ENCODE data around the gene TECPR2.
"Not testable (repeated sequence)": the region's sequence is repeated elsewhere in the genome, so short reads cannot be mapped to it uniquely, and the experiment has no call there.

Gene TECPR2

DNA sequence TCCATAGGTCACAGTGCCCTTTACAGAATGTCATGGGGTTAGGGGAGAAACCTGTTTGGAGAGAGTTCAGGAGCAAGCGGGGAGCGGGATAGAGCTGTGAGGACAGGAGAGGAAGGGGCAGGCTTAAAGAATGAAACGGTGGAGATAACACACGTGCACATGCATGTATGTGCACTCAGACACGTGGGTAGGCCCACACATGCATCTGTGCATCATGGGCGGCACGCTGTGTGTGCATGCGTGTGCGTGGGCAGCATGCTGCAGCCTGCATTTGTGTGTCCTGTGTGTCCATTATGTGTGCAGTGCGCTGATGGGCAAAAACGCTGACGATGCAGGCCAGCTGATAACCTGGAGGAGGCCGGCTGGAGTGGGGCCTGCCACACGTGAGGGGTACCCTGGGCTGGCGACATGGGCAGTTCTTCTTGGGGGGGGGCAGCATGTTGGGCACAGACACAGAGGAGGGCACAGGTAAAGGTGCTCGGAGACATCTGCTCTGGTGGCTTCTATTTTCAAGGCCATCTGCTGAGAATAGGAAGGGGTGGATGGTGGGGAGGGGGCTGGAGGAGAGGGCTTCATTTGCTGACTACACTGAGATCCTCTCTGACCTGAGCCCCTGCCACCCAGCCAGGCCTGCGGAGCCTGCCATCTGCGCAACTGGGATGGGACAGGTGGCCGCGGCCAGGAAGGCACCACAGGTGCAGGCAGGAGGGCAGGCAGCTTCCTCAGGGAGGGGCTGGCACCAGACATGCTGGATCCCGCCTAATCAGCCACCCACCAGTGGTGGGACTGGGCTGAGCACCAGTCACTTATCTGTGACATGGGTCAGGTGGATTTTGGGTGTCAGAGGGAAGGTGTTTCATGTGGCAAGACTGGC lies 151.4 kb downstream of the TECPR2 start:
- DNase-seq = no peak

DNA sequence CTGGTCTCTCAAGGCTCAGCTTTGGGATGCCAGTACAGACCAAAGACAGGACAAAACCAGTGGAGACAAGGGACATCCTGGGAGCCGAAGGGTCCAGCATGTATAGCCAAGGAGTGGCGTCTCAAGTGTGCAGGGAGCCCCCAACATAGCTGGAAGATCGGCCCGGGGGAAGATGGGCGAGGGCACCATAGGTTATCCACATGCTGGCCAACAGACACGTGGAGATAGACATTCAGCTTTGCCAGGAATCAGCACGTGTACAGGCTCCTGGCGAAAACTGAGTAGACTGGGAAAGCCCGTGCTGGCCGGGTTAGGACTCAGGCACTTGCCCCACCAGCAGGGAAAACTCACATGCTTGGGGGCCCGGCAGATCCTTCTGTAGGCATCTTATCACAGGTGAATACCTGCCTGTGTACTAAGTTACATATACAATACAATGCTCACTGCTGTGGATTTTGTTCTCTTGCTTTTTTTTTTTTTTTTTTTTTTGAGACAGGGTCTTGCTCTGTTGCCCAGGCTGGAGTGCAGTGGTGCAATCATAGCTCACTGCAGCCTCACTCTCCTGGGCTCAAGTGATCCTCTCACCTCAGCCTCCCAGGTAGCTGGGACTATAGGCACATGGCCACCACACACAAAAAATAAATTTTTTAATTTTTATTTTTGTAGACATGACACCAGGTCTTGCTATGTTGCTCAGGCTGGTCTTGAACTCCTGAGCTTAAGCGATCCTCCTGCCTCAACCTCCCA lies 152.4 kb downstream of the TECPR2 start:
- DNase-seq = no peak

DNA sequence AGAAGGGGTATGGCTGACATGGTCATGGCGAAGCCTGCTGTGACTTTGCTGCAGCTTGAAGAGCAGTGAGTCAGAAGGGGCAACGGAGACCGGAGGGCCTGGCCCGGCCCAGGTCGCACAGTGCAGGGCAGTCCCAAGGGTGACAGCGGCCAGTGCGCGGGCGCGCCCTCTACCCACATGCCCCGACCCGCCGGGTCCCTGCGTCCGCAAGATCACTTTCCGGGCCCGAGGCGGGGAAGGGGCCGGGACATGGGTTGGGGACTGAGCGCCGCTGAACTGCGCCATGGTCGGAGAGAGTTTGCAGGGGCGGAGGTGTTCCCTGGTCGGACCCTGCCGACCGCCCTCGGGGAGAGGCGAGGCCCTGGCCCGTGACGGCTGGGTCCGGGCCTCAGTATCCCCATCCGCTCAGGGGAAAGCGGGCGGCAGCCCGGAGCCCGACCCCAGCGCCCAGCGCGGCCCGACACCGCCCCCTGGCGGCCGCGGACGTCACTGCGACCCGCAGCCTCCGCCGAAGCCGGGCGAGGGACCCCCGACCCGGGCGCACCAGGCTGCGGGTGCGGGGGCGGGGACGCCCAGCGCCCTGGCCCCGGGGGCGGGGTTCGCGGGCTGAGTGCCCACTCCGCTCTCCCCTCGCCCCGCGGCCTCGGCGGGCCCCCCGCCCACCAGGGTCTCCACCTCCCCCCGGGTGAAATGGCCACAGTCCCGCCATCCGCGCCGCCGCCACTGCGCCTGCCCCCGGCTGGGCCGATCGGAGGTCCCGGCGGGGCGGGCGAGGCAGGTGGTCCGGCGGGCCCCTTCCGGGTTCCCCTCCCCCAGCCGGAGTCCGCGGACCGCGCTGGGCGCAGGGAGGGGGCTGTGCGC lies 154.0 kb downstream of the TECPR2 start:
- DNase-seq = no peak

DNA sequence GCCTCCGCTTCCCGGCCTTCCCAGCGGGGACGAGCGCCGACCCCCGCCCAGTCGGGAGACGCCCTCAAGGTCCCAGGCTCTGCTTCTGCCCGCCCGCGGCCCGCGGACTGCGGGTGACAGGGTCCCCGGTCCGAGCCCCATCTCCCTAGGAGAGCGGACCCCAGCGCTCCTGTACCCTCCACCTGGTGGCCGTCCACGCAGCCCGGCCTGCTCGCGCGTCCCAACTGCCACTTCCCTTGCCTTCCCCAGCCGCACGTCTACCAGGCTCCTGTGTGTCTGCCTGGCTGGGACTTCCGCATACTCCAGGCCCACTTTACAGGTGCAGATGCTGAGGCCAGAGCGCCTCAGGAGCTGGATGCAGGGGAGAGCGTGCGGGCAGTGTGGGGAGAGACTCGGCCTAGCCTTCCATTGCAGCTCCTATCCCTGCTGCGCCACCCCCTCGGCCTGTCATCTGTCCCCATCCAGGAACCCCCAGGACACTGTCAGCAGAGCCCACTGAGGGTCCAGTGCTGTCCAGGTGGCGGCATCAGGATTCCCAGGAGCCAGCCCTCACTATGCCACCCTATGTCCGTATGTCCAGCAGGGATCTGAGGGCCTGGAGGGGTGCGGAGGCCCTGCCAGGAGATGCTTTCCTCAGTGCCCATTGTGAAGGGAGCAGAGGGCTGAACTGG lies 154.8 kb downstream of the TECPR2 start:
- no peak for DNase-seq

DNA sequence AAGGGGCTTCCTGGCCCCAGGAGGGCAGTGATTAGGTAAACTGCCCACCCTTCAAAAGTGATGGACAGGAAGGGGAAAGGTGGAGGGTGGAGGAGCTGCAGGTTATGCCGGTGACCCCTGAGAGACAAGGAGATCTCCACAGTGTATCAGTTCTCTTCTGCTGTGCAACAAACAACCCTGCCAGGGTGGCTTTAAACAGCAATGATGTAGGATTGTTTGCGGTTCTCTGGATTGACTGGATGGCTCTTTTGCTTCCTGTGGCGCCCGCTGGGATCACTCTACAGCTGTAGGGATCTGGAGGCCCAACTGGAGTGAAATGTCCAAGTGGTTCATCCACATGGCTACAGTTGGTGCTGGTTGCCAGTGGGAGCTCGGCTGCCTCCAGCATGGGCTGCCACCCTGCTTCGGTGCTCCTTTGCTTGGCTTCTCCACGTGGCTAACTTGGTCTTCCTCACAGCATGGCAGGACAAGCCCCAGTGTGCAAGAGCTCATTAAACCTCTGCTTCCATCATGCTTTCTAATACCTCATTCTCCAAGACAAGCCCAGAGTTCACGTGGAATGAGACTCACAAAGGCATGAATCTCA lies 155.4 kb downstream of the TECPR2 start:
- no peak for DNase-seq

DNA sequence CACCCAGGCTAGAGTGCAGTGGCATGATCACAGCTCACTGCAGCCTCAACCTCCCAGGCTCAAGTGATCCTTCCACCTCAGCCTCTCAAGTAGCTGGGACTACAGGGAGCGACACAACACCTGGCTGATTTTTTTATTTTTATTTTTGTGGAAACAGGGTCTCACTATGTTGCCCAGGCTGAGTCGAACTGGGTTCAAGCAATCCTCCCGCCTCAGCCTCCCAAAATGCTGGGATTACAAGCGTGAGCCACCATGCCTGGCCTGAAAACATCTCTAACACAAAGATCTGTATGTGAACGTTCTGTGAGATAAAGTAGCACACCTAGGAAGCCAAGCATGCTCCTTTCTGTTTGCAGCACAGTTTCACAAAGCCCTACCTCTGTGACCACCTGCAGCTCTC lies 157.0 kb downstream of the TECPR2 start:
- not testable (repeated sequence) for DNase-seq

DNA sequence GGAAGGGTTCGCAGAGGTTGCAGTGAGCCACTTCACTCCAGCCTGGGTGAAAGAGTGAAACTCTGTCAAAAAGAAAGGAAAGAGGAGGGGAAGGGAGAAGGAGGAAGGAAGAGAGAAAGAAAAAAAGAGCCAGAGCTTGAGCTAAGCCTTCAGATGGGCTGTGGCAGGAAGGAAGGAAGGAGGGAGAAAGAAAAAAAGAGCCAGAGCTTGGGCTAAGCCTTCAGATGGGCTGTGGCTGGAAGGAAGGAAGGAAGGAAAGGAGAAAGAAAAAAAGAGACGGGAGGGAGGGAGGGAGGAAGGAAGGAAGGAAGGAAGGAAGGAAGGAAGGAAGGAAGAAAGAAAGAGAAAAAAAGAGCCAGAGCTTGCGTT lies 160.4 kb downstream of the TECPR2 start:
- no peak for DNase-seq

DNA sequence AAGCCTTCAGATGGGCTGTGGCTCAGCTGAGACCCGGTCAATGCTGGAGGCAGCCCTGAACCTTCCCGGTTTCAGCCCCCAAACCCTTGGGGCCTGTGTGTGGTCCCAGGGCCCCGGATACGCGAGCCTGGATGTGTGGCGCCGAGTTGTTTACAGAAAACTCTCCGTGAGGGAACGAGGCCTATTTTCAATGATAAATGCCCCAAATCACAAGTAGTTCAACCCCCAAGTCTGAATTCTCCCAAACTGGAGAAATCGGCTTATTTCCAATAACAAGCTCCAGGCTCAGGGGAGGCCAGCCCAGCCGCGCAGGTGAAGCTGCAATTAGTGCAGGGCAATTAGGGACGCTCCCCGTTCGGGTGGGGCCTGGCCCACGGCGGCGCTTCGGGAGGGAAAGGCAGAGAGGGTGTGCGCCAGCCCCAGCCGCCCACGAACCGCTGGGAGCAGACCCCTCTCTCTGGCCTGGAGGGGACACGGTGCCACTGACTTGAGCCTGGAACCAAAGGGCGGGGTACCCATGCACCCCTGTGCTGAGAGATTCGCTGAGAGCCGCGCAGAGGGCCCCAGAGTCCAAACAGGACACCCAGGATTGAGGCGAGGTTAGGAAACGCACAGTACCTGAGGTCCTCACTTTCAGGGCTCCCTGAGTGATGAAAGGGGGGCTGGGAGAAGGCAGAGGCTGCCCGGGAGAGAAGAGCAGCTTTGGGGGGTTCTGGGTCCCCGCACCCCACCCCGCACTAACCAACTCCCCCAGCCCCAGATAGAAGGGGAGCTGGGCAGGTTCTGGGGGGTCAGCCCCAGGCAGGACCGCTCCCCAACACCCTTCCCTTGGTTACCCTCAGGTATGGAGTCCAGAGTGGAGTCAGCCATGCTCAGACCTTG lies 161.1 kb downstream of the TECPR2 start:
- DNase-seq = no peak

DNA sequence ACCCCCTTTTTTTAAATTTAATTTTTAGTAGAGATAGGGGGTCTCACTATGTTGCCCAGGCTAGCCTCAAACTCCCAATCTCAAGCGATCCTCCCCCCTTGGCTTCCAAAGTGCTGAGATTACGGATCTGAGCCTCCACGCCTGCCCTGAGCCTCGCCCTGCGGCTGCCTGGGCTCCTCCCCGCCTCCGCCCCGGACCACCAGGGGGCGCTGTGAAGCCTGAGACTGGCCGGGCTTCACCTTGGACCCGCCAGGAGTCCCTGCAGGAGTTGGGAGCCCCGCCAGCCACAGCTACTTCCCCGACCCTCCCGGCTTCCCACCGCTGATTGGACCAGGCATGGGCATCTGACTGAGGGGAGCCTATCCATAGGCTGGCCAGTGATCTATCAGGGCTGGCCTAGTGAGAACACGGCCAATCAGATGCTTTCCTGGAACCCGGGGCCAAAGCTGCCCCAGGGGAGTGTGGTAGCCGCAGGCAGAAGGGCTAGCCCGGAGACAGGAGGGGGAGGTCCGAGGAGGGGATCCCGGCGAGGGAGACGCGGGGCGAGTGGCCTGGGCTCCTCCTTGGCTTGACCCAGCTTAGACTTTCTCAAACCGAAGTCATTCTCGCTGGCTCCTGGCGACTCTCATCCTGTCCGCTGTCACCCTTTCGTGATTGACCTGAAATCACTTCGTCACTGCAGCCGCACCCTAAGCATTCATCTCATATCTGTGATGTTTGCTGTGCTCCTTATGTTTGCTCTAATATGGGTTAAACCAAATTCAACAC lies 161.9 kb downstream of the TECPR2 start:
- peak; percentile 94 for DNase-seq

DNA sequence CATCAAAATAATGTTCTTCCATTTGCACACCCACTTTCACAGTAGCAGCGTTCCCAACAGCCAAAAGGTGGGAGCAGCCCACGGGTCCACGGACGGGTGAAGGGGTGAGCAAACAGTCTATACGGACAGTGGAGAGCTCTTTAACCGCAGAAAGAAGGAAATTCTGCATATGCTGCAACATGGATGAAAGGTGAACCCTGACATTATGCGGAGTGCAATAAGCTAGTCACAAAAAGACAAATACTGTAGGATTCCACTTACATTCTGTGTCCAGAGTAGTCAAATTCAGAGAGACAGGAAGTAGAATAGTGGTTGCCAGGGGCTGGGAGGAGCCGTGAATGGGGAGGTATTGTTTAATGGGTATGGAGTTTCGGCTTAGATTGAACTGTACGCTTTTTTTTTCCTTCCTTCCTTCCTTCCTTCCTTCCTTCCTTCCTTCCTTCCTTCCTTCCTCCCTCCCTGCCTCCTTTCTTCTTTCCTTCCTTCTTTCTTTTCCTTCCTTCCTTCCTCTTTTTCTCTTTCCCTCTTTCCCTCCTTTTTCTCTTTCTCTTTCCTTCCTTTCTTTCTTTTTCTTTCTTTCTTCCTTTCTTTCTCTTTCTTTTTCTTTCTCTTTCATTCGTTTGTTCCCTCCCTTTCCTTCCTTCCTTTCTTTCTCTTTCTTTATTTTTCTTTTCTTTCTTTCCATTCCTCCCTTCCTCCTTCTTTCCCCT lies 162.6 kb downstream of the TECPR2 start:
- no peak for DNase-seq

DNA sequence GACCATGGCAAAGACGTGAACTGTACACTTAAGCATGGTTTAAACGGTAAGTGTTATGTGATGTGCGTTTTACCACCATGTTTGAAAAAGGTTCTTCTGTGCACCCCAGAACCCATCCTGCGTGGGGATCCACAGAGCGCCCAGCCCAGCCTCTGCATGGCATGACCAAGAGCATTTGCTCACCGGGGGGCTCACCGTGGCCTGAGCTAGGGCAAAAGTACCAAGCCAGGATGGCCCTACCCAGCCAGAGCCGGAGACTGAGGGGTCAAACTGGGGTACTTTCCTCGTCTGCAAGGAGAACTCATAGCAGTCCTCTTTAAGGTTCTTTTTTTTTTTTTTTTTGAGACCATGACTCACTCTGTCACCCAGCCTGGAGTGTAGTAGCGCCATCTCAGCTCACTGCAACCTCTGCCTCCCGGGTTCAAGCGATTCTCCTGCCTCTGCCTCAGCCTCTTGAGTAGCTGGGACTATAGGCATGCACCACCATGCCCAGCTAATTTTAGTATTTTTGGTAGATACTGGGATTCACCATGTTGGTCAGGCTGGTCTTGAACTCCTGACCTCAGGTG lies 163.3 kb downstream of the TECPR2 start:
- DNase-seq = no peak

DNA sequence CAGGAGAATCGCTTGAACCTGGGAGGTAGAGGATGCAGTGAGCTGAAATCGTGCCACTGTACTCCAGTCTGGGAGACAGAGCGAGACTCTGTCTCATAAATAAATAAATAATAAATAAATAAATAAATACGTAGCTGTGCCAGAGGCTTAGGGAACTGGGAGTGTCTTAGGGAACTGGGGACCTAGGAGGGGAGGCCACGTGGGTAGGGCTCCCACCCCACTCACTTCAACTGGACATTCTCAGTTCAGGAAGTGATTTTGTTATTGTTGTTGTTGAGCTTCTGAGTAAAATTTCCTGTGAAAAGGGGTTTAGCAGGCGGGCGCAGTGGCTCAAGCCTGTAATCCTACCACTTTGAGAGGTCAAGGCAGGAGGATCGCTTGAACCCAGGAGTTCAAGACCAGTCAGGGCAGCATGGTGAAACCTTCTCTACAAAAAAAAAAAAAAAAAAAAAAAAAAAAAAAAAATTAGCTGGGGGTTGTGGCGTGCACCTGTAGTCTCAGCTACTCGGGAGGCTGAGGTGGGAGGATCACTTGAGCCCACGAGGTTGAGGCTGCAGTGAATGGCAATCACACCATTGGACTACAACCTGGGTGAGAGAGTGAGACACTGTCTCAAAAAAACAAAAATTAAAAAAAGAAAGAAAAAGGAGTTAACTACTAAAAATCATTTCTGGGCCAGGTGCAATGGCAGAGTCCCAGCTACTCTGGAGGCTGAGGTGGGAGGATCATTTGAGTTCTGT lies 165.9 kb downstream of the TECPR2 start:
- DNase-seq = no peak

DNA sequence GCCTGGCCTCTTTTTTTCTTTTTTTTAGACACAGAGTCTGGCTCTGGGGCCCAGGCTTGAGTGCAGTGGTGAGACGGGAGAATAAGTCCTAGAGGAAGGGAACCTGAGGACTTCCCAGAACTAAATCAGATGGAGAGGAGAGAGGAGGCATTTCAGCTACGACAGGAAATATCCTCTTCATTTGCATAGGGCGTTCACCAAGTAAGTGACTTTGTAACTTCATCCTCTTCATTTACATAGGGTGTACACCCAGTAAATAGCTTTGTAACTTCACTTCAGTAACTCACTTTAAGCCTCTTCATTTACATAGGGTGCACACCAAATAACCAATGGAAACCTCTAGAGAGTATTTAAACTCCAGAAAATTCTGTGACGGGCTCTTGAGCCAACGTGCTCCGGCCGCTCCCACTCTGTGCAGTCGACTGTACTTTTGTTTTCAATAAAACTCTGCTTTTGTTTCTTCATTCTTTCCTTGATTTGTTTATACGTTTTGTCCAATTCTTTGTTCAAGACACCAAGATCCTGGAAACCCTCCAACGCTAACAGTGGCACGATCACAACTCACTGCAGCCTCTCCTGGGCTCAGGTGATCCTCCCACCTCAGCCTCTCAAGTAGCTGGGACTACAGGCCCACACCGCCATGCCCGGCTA lies 168.2 kb downstream of the TECPR2 start:
- no peak for DNase-seq

DNA sequence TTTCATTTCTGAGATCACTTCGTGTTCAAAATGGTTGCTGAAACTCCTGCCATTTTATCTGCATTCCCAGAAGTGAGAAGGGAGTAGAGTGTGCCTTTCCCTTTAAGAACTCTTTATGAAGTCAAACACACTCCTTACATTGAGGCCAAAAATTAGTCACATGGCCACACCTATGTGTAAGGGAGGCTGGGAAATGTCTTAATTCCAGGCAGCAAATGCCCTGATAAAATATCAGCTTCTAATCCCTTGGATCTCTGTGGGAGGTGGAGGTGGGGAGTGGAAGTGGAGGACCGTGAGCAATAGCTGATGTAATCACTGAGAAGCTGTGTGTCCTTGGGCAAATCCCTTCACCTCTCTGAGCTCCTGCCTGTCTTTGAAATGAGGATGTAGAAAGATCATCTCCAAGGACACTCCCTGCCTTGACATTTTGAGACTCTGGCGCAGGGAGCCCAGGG lies 169.5 kb downstream of the TECPR2 start:
- DNase-seq = no peak

DNA sequence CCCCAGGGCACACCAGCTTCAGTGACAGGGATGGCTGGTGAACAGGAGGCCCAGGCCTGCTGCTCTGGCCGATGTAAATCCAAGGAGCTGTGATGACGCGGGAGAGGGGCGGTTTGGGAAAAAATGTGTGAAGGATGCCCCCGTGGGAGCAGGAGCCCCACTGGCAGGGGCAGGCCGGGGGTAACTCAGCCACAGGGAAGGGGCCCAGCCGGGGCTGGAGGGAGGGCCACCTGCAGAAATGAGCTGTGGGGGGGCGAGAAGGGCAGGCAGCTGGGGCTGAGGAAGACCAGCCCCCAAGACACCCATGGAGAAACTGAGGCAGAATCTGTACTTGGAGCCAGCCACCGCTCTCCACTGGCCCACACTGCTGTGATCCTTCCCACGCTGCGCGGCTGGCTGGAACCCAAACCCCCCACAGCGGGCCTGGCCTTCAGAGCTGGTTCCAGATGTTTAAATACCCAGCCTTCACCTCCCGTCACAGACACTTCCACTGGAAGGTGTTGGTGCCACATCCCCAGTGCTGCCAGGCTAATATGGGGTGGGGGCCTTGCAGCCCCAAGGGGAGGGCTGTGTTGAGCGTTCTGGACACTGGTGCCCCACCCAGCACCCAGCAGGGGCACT lies 175.3 kb downstream of the TECPR2 start:
- no peak for DNase-seq

DNA sequence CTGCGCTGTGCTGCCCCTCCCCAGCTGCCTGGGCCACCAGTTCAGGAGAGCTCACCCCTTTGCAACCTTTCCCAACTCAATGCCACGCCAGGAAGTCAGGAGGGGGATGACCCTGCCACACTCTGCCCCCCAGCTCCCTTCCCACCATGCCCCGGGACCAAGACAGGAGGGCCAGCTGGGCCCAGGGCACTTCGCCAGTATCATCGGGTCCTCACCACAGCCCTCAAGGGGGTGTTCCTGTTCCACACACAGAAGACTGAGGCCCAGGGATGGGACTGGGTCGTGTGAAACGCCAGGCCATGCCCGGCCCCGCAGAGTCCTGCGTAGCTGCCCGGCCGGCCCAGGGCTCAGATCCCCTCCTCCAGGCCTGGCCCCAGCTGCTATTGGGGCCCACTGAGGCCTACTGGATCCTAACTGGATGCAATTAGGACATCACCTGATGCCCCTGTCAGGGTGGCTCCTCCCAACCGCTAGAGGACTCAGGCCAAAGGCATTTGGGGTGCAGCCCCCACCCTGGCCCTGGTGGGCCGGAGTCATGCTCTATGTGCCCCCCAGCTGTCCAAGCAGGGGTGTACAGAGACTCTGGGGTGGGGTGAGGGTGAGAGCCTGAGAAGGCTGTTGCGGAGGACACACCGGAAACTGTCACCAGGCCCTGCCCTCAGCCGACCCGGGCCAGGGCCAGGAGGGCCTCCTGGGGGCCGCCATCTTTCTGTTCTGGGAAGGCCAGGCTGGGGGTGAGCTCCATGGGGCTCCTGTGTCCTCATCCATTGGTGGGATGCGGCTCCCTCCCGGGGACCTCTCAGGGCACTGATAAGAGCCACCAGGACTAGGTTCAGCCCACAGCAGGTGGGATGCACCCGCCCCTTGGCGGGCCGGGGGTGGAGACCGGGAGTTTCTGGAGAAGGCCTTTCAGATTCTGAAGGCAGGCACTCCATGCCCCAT lies 176.1 kb downstream of the TECPR2 start:
- no peak for DNase-seq

All from NCI-H1417 treated with DMSO at 0.1 percent for 48 hours (cell line).